ENCODE measurements around the gene CD37.

CD37 gene

DNA sequence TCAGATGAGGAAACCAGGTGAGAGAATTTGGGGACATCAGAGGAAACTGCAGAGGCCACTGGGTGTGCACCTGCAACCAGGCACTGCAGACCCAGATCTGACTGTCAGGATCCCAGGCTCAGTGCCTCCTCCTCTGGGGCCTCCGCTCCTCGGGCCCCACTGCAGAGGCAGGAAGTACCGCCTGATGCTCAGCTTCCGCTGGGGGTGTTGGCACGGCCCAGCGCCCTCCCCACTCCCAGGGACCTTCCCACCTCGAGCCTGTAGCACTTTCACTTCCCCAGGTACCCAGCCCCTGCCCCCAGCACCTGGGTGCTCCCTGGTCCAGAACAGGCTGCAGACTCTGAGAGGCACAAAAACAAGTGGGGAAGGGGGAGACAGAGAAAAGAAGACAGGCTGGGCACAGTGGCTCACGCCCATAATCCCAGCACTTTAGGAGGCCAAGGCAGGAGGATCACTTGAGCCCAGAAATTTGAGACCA is 1.4 kb upstream of the CD37 start:
- Mint-ChIP-seq H3K9me3 (no peaks in the 10 kb centered on the region), H3K4me1 (peaks cover 4% of the 10 kb centered on the region), H3K4me3 (no peak overlapping the region), H3K27ac (no peak overlapping the region), H3K36me3 (ENCODE audit: low read depth) (peaks cover 11% of the 10 kb centered on the region), H3K27me3 (ENCODE audit: low read depth) (peaks cover 7% of the 10 kb centered on the region)
- TF ChIP-seq, protein P1, sequence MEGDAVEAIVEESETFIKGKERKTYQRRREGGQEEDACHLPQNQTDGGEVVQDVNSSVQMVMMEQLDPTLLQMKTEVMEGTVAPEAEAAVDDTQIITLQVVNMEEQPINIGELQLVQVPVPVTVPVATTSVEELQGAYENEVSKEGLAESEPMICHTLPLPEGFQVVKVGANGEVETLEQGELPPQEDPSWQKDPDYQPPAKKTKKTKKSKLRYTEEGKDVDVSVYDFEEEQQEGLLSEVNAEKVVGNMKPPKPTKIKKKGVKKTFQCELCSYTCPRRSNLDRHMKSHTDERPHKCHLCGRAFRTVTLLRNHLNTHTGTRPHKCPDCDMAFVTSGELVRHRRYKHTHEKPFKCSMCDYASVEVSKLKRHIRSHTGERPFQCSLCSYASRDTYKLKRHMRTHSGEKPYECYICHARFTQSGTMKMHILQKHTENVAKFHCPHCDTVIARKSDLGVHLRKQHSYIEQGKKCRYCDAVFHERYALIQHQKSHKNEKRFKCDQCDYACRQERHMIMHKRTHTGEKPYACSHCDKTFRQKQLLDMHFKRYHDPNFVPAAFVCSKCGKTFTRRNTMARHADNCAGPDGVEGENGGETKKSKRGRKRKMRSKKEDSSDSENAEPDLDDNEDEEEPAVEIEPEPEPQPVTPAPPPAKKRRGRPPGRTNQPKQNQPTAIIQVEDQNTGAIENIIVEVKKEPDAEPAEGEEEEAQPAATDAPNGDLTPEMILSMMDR (IDR thresholded peaks at IDR 0.05; ENCODE audit: unreplicated experiment in 3 of 3) = no peak

DNA sequence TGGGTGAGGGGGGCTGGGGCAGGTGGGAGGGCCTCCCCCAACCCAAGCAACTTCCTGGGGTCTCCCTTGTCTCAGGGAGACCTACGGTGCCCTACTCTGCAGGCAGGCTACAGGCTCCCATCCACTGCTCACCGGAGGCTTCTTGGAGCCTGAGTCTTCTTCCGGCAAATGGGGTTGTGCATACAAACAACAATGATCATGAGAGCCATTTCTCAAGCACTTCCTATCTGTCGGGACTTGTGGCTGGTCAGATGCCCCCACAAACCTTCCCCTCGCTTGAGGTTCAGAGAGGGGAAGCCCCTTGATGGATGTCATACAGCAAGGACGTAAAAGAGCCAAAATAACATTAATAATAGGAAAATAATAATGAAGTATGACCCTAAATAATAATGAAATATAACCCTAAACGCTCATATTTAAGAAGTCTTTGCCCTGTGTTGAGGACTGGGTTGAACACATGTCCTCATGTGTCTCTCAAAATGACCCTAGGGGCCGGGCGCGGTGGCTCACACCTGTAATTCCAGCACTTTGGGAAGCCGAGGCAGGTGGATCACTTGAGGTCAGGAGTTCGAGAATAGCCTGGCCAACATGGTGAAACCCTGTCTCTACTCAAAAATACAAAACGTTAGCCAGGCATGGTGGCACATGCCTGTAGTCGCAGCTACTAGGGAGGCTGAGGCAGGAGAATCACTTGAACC is 727 bp downstream of the CD37 start:
- no peaks in the 10 kb centered on the region for H3K9me3 Mint-ChIP-seq
- H3K27me3 Mint-ChIP-seq (ENCODE audit: low read depth) = peaks cover 12% of the 10 kb centered on the region
- TF ChIP-seq, protein P1 (IDR thresholded peaks at IDR 0.05; ENCODE audit: unreplicated experiment in 3 of 3) = no peak
- no peak overlapping the region for H3K4me3 Mint-ChIP-seq
- peaks cover 15% of the 10 kb centered on the region for H3K4me1 Mint-ChIP-seq
- peaks cover 14% of the 10 kb centered on the region for H3K36me3 Mint-ChIP-seq (ENCODE audit: low read depth)
- H3K27ac Mint-ChIP-seq = no peak overlapping the region

DNA sequence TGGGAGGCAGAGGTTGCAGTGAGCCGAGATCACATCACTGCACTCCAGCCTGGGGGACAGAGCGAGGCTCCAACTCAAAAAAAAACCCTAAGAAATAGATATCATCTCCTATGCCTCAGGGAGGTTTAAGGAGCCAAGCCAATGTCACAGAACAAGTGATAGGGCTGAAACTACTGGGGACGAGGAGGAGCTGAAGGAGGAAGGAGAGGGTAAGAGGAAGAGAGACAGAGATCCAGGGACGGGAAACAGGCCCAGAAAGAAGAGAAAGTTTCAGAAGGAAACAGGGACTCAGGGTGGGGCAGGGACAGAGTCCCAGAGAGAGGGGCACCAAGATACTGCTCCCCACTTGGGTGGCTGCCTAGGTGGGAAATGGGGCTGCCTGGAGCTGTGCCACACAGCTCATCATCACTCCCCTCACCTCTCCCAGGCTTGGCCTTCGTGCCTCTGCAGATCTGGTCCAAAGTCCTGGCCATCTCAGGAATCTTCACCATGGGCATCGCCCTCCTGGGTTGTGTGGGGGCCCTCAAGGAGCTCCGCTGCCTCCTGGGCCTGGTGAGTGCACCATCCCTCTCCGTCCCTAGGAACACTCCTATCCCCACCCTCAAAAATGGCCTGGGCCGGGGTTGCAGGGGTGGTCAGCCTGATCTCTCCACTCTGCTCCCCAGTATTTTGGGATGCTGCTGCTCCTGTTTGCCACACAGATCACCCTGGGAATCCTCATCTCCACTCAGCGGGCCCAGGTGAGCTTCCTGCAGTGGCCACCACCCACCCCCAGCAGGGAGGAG is 1.5 kb downstream of the CD37 start:
- Mint-ChIP-seq H3K27me3 (ENCODE audit: low read depth) (peaks cover 12% of the 10 kb centered on the region), H3K4me3 (peak overlapping the region in 1 of 3 experiments; percentile 31), H3K9me3 (no peaks in the 10 kb centered on the region), H3K36me3 (ENCODE audit: low read depth) (peaks cover 19% of the 10 kb centered on the region), H3K27ac (no peak overlapping the region), H3K4me1 (peaks cover 15% of the 10 kb centered on the region)
- TF ChIP-seq, protein P1 (IDR thresholded peaks at IDR 0.05; ENCODE audit: unreplicated experiment in 3 of 3) = no peak

DNA sequence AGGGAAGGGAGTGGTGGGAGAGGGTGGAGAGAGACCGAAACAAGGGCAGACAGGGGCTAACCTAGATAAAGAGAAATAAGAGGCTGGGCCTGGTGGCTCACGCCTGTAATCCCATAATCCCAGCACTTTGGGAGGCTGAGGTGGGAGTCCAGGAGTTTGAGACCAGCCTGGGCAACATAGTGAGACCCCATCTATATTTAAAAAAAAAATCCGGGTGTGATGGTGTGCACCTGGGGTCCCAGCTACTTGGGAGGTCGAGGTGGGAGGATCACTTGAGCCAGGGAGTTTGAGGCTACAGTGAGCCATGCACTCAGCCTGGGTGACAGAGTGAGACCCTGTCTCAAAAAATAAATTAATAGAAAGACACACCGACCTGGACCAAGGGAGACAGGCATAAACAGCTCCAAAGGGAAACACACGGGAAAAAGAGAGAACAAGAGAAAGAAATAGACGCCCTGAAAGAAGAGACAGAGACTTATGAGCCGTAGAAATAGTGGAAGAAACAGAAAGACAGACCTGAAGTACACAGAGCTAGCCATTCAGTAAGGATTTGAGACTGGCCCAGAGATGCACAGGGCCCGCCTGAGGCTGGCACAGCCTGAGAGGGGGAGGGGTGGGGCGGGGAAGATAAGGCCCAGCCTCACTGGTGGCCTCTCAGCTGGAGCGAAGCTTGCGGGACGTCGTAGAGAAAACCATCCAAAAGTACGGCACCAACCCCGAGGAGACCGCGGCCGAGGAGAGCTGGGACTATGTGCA is 2.2 kb downstream of the CD37 start:
- peaks cover 15% of the 10 kb centered on the region for H3K4me1 Mint-ChIP-seq
- TF ChIP-seq, protein P1 (IDR thresholded peaks at IDR 0.05; ENCODE audit: unreplicated experiment in 3 of 3) = no peak
- no peaks in the 10 kb centered on the region for H3K9me3 Mint-ChIP-seq
- H3K27me3 Mint-ChIP-seq (ENCODE audit: low read depth) = peaks cover 12% of the 10 kb centered on the region
- H3K4me3 Mint-ChIP-seq = peak overlapping the region in 1 of 3 experiments; percentile 37
- H3K36me3 Mint-ChIP-seq (ENCODE audit: low read depth) = peaks cover 22% of the 10 kb centered on the region
- no peak overlapping the region for H3K27ac Mint-ChIP-seq

DNA sequence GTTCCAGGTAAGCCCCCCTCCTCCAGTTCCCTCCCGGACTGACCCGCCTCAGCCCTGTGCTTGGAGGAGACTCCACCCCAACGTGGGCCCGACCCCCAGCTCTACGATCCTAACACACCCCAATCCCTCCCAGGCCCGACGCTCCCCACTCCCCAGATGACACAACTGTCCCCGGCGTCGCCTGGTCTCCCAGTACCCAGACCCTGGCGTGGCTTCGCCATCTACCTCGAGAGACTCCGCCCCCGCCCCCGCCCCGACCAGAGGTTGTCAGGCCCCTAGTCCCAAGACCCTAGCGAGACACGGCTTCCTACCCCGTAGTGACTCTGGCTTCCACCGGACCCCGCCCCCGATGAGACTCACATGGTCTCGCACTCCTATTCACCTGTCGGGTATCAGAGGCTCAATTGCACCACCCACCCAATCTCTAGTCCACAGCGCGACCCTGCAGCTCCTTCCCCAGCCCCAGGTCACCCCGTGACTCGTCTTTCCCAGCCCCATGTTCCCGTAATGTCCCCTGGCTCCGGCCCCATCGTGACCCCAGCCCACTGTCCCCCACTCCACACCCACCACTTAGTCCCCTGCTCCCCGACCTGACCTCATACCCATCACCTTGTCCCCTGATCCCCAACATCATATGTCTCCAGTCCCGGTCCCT is 2.9 kb downstream of the CD37 start:
- Mint-ChIP-seq H3K27ac (no peak overlapping the region), H3K4me1 (peaks cover 20% of the 10 kb centered on the region)

More for the DNA sequence above, 2.9 kb downstream of the CD37 start:
- H3K27me3 Mint-ChIP-seq (ENCODE audit: low read depth) = peaks cover 12% of the 10 kb centered on the region
- H3K9me3 Mint-ChIP-seq = no peaks in the 10 kb centered on the region
- TF ChIP-seq, protein P1 (IDR thresholded peaks at IDR 0.05; ENCODE audit: unreplicated experiment in 3 of 3) = no peak
- peak overlapping the region; percentile 78 to 81 (median 79) for H3K4me3 Mint-ChIP-seq
- peaks cover 29% of the 10 kb centered on the region for H3K36me3 Mint-ChIP-seq (ENCODE audit: low read depth)

Data from nephron (organoid).